Measurements from ENCODE around the gene LMX1A. TPM values are rescaled to one million over a fixed set of nuclear protein-coding genes. Genes with fewer than 3 reads are reported as not detected.

Gene LMX1A
- total RNA-seq, 1 experiment from 2014 or later = not detected

GRCh38 chr1:165284454-165284853 lies 72.1 kb downstream of the LMX1A start:
- BruUV-seq (replicated peaks) = no TSS peak

DNA sequence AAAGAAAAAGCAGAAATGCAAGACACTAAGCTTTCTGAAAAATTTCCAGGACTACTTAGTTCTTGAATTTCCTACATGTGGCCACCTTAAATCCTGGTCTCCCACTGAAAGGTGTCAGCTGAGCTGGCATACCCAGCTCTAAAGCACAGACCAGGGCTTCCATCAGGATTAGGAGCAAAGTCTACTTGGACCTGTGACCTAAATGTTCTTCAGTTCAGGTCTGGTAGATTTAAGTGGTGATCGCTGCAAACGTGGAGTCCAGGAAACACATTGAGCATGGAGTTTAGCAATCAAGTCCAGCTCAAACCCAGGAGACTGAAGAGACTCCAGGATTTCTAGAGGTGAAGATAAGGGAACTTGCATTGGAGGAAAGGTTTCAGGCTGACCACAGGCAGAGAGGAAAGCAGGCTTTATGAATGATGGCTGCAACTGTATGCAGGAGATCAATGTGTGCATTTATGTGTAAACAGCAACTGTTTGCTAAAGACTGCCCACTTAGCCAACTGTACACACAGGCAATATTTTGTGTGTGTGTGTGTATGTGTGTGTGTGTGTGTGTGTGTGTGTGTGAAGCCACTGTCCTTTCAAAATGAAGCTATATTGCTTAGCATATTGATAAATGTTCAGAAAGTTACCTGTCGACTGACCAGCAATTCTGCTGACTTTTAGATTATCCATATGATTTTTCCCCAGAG lies 75.2 kb downstream of the LMX1A start:
- H3K36me3 Mint-ChIP-seq (ENCODE audit: insufficient read depth, unreplicated experiment) = no peaks in the 10 kb centered on the region
- H3K9me3 Mint-ChIP-seq (ENCODE audit: unreplicated experiment) = no peaks in the 10 kb centered on the region

More at GRCh38 chr1:165284454-165284853, 72.1 kb downstream of the LMX1A start:
- peaks cover 30% of the 10 kb centered on the region for H3K27me3 Mint-ChIP-seq (ENCODE audit: insufficient read depth, unreplicated experiment)
- CTCF ChIA-PET = interaction anchor here (0.5 to 4.7 kb wide), 7 partner anchors 8 to 145 kb away, joined by 3 to 33 read pairs (median 4); no protein-coding TSS in a partner anchor
- H3K4me1 Mint-ChIP-seq (ENCODE audit: insufficient read depth, unreplicated experiment) = no peaks in the 10 kb centered on the region
- no peak for DNase-seq (ENCODE audit: unreplicated experiment)
- POLR2A ChIA-PET = no interaction called here
- H3K36me3 Mint-ChIP-seq (ENCODE audit: insufficient read depth, unreplicated experiment) = no peaks in the 10 kb centered on the region
- no peak overlapping the region for H3K4me3 Mint-ChIP-seq (ENCODE audit: unreplicated experiment)
- no peaks in the 10 kb centered on the region for H3K9me3 Mint-ChIP-seq (ENCODE audit: unreplicated experiment)
- intact Hi-C loops (cut with micrococcal nuclease) = no loop called here
- TF ChIP-seq, protein P1, sequence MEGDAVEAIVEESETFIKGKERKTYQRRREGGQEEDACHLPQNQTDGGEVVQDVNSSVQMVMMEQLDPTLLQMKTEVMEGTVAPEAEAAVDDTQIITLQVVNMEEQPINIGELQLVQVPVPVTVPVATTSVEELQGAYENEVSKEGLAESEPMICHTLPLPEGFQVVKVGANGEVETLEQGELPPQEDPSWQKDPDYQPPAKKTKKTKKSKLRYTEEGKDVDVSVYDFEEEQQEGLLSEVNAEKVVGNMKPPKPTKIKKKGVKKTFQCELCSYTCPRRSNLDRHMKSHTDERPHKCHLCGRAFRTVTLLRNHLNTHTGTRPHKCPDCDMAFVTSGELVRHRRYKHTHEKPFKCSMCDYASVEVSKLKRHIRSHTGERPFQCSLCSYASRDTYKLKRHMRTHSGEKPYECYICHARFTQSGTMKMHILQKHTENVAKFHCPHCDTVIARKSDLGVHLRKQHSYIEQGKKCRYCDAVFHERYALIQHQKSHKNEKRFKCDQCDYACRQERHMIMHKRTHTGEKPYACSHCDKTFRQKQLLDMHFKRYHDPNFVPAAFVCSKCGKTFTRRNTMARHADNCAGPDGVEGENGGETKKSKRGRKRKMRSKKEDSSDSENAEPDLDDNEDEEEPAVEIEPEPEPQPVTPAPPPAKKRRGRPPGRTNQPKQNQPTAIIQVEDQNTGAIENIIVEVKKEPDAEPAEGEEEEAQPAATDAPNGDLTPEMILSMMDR (IDR thresholded peaks at IDR 0.05; ENCODE audit: unreplicated experiment) = no peak
- no peak overlapping the region for H3K27ac Mint-ChIP-seq (ENCODE audit: low read depth, unreplicated experiment)

GRCh38 chr1:165279882-165280281 lies 76.6 kb downstream of the LMX1A start:
- intact Hi-C loops (cut with micrococcal nuclease) = no loop called here
- no peaks in the 10 kb centered on the region for H3K4me1 Mint-ChIP-seq (ENCODE audit: insufficient read depth, unreplicated experiment)
- POLR2A ChIA-PET = no interaction called here
- H3K4me3 Mint-ChIP-seq (ENCODE audit: unreplicated experiment) = no peak overlapping the region
- BruUV-seq (replicated peaks) = no TSS peak
- DNase-seq (ENCODE audit: unreplicated experiment) = no peak
- no peak overlapping the region for H3K27ac Mint-ChIP-seq (ENCODE audit: low read depth, unreplicated experiment)
- H3K27me3 Mint-ChIP-seq (ENCODE audit: insufficient read depth, unreplicated experiment) = peaks cover 64% of the 10 kb centered on the region
- H3K36me3 Mint-ChIP-seq (ENCODE audit: insufficient read depth, unreplicated experiment) = no peaks in the 10 kb centered on the region
- no peaks in the 10 kb centered on the region for H3K9me3 Mint-ChIP-seq (ENCODE audit: unreplicated experiment)
- CTCF ChIA-PET = interaction anchor here (1.3 to 4.3 kb wide), 3 partner anchors 20 to 88 kb away, joined by 4 to 34 read pairs (median 9); no protein-coding TSS in a partner anchor
- TF ChIP-seq, protein P1 (IDR thresholded peaks at IDR 0.05; ENCODE audit: unreplicated experiment) = no peak

More for the DNA sequence above, 75.2 kb downstream of the LMX1A start:
- intact Hi-C loops (cut with micrococcal nuclease) = no loop called here
- Mint-ChIP-seq H3K27ac (ENCODE audit: low read depth, unreplicated experiment) (no peak overlapping the region), H3K4me3 (ENCODE audit: unreplicated experiment) (no peak overlapping the region), H3K27me3 (ENCODE audit: insufficient read depth, unreplicated experiment) (peaks cover 57% of the 10 kb centered on the region), H3K4me1 (ENCODE audit: insufficient read depth, unreplicated experiment) (no peaks in the 10 kb centered on the region)
- no peak for DNase-seq (ENCODE audit: unreplicated experiment)
- POLR2A ChIA-PET = no interaction called here
- TF ChIP-seq, protein P1 (IDR thresholded peaks at IDR 0.05; ENCODE audit: unreplicated experiment) = no peak
- CTCF ChIA-PET = interaction anchor here (0.6 to 4.7 kb wide), 6 partner anchors 13 to 90 kb away, joined by 3 to 34 read pairs (median 4); no protein-coding TSS in a partner anchor
- no TSS peak for BruUV-seq (replicated peaks)

GRCh38 chr1:165276314-165276713 lies 80.2 kb downstream of the LMX1A start:
- H3K36me3 Mint-ChIP-seq (ENCODE audit: insufficient read depth, unreplicated experiment) = no peaks in the 10 kb centered on the region
- intact Hi-C loops (cut with micrococcal nuclease) = no loop called here
- no TSS peak for BruUV-seq (replicated peaks)
- TF ChIP-seq, protein P1 (IDR thresholded peaks at IDR 0.05; ENCODE audit: unreplicated experiment) = no peak
- H3K4me1 Mint-ChIP-seq (ENCODE audit: insufficient read depth, unreplicated experiment) = no peaks in the 10 kb centered on the region
- no peaks in the 10 kb centered on the region for H3K9me3 Mint-ChIP-seq (ENCODE audit: unreplicated experiment)
- no peak for DNase-seq (ENCODE audit: unreplicated experiment)
- no peak overlapping the region for H3K4me3 Mint-ChIP-seq (ENCODE audit: unreplicated experiment)
- ChIA-PET POLR2A (interaction anchor here (0.6 kb wide), 1 partner anchor 99 kb away, joined by 3 read pairs; no protein-coding TSS in a partner anchor), CTCF (interaction anchor here (0.6 to 3.2 kb wide), 10 partner anchors 9 to 162 kb away, joined by 3 to 19 read pairs (median 4); no protein-coding TSS in a partner anchor)
- no peak overlapping the region for H3K27ac Mint-ChIP-seq (ENCODE audit: low read depth, unreplicated experiment)
- H3K27me3 Mint-ChIP-seq (ENCODE audit: insufficient read depth, unreplicated experiment) = peaks cover 34% of the 10 kb centered on the region
